Ectodermal cell (in vitro differentiated cells): ENCODE results near the gene DDIAS.
"Not testable (repeated sequence)": the region's sequence is repeated elsewhere in the genome, so short reads cannot be mapped to it uniquely, and the experiment has no call there.

Source experiments
- H3K27ac ChIP-seq: 2 replicates; pipeline ENCODE4 v1.7.0; 2013; ENCODE audit warnings: mild to moderate bottlenecking, low read depth, low read length; ENCODE audit not compliant: insufficient read depth, poor library complexity, severe bottlenecking
- H3K27me3 ChIP-seq: 2 replicates; pipeline ENCODE4 v1.7.0; 2013; ENCODE audit warnings: mild to moderate bottlenecking, low read length; ENCODE audit not compliant: insufficient read depth, control insufficient read depth, poor library complexity, severe bottlenecking
- H3K36me3 ChIP-seq: one replicate; pipeline ENCODE4 v1.7.0; 2013; ENCODE audit warnings: low read length; ENCODE audit not compliant: control insufficient read depth, insufficient read depth
- H3K4me1 ChIP-seq: one replicate; pipeline ENCODE4 v1.7.0; 2013; ENCODE audit warnings: low read length; ENCODE audit not compliant: control insufficient read depth, insufficient read depth
- H3K4me3 ChIP-seq: 2 replicates; pipeline ENCODE4 v1.7.0; 2013; ENCODE audit warnings: low read depth, low read length, control low read depth; ENCODE audit not compliant: insufficient read depth
- H3K9me3 ChIP-seq: 2 replicates; pipeline ENCODE4 v1.7.0; 2013; ENCODE audit warnings: mild to moderate bottlenecking, low read length, moderate library complexity; ENCODE audit not compliant: control insufficient read depth
- WGBS, 2 experiments: methylation state at CpG; one replicate each; pipeline ENCODE4 v1.1.7; 2013; ENCODE audit warnings: missing lambda C conversion rate in 2 of 2; 5-methylcytosine and 5-hydroxymethylcytosine counted together

DDIAS gene

GRCh38 chr11:82960779-82961143 lies 59.2 kb downstream of the DDIAS start:
- 88 to 91% methylated on average over 1 to 2 of the region's 2 CpGs for WGBS, 2 experiments
- Histone ChIP-seq H3K4me1 (no peaks in the 10 kb centered on the region), H3K27ac (no peak overlapping the region), H3K9me3 (no peaks in the 10 kb centered on the region), H3K27me3 (no peaks in the 10 kb centered on the region), H3K36me3 (no peaks in the 10 kb centered on the region), H3K4me3 (no peak overlapping the region)

GRCh38 chr11:82962021-82962420 lies 60.5 kb downstream of the DDIAS start:
- H3K9me3 ChIP-seq, H3K27ac ChIP-seq, H3K27me3 ChIP-seq, H3K4me3 ChIP-seq, H3K36me3 ChIP-seq, H3K4me1 ChIP-seq: not testable (repeated sequence)

GRCh38 chr11:82967381-82967780 lies 65.8 kb downstream of the DDIAS start:
- H3K27ac ChIP-seq: no peak overlapping the region
- H3K27me3 ChIP-seq: no peaks in the 10 kb centered on the region
- no peak overlapping the region for H3K4me3 ChIP-seq
- H3K4me1 ChIP-seq: no peaks in the 10 kb centered on the region
- H3K36me3 ChIP-seq: no peaks in the 10 kb centered on the region
- no peaks in the 10 kb centered on the region for H3K9me3 ChIP-seq
- 71 to 72% methylated on average over 4 of the region's 4 CpGs for WGBS, 2 experiments

GRCh38 chr11:82969811-82970210 lies 68.3 kb downstream of the DDIAS start:
- Histone ChIP-seq H3K4me1 (no peaks in the 10 kb centered on the region), H3K27me3 (no peaks in the 10 kb centered on the region), H3K9me3 (no peaks in the 10 kb centered on the region), H3K27ac (no peak overlapping the region), H3K4me3 (no peak overlapping the region), H3K36me3 (no peaks in the 10 kb centered on the region)
- 94 to 96% methylated on average over 3 to 4 of the region's 4 CpGs for WGBS, 2 experiments

- H3K4me3 ChIP-seq, H3K4me1 ChIP-seq, H3K36me3 ChIP-seq, H3K27ac ChIP-seq, H3K9me3 ChIP-seq, H3K27me3 ChIP-seq: not testable (repeated sequence)
- 96% methylated on average over 60 of the region's 60 CpGs for whole genome bisulfite sequencing, 2 experiments
Observed at GRCh38 chr11:82970507-82971083, 69.1 kb downstream of the DDIAS start.

- H3K4me3 ChIP-seq, H3K27ac ChIP-seq, H3K36me3 ChIP-seq, H3K4me1 ChIP-seq, H3K27me3 ChIP-seq, H3K9me3 ChIP-seq: not testable (repeated sequence)
- 93 to 96% methylated on average over 8 of the region's 8 CpGs for WGBS, 2 experiments
Observed at GRCh38 chr11:82971519-82971946, 70.0 kb downstream of the DDIAS start.

GRCh38 chr11:82972103-82972502 lies 70.6 kb downstream of the DDIAS start:
- Histone ChIP-seq H3K27ac (no peak overlapping the region), H3K4me3 (no peak overlapping the region), H3K27me3 (no peaks in the 10 kb centered on the region)

GRCh38 chr11:82974135-82974534 lies 72.6 kb downstream of the DDIAS start:
- H3K36me3 ChIP-seq: no peaks in the 10 kb centered on the region
- no peaks in the 10 kb centered on the region for H3K9me3 ChIP-seq
- H3K4me1 ChIP-seq: no peaks in the 10 kb centered on the region
- no peak overlapping the region for H3K4me3 ChIP-seq
- no peak overlapping the region for H3K27ac ChIP-seq
- no CpG with 5 or more reads among the region's 2 CpGs for WGBS, 2 experiments
- no peaks in the 10 kb centered on the region for H3K27me3 ChIP-seq

More at GRCh38 chr11:82972103-82972502, 70.6 kb downstream of the DDIAS start:
- Histone ChIP-seq H3K9me3 (no peaks in the 10 kb centered on the region), H3K36me3 (no peaks in the 10 kb centered on the region), H3K4me1 (no peaks in the 10 kb centered on the region)
- WGBS, 2 experiments: 83 to 92% methylated on average over 1 of the region's 1 CpG

GRCh38 chr11:82974851-82975250 lies 73.3 kb downstream of the DDIAS start:
- H3K27me3 ChIP-seq: no peaks in the 10 kb centered on the region
- no CpG with 5 or more reads among the region's 2 CpGs for WGBS, 2 experiments
- H3K36me3 ChIP-seq: no peaks in the 10 kb centered on the region
- no peaks in the 10 kb centered on the region for H3K9me3 ChIP-seq
- no peaks in the 10 kb centered on the region for H3K4me1 ChIP-seq
- no peak overlapping the region for H3K4me3 ChIP-seq
- no peak overlapping the region for H3K27ac ChIP-seq

GRCh38 chr11:82975882-82976281 lies 74.3 kb downstream of the DDIAS start:
- no peaks in the 10 kb centered on the region for H3K36me3 ChIP-seq
- no peaks in the 10 kb centered on the region for H3K27me3 ChIP-seq
- H3K27ac ChIP-seq: no peak overlapping the region
- no peaks in the 10 kb centered on the region for H3K9me3 ChIP-seq
- no peak overlapping the region for H3K4me3 ChIP-seq
- H3K4me1 ChIP-seq: no peaks in the 10 kb centered on the region

GRCh38 chr11:82976786-82977185 lies 75.2 kb downstream of the DDIAS start:
- H3K9me3 ChIP-seq: no peaks in the 10 kb centered on the region
- H3K27me3 ChIP-seq: no peaks in the 10 kb centered on the region
- H3K36me3 ChIP-seq: no peaks in the 10 kb centered on the region
- no peaks in the 10 kb centered on the region for H3K4me1 ChIP-seq
- no peak overlapping the region for H3K27ac ChIP-seq
- H3K4me3 ChIP-seq: no peak overlapping the region
